Measurements from ENCODE around the gene GRIK5. TPM values are rescaled to one million over a fixed set of nuclear protein-coding genes. Genes with fewer than 3 reads are reported as not detected.

GRIK5 gene
- total RNA-seq, 1 experiment from 2014 or later, result 43.1 TPM

GRCh38 chr19:41997121-41997850 lies 72.7 kb downstream of the GRIK5 start:
- Histone ChIP-seq H3K18ac (ENCODE audit: insufficient read length, low read depth, low read length) (peak overlapping the region; percentile 22), H3K4ac (ENCODE audit: low read depth, low read length) (no peak overlapping the region), H2BK20ac (ENCODE audit: low read depth, low read length, poor library complexity, severe bottlenecking) (no peak overlapping the region), H3K9ac (ENCODE audit: extremely low read depth, insufficient read length, low read length) (no peak overlapping the region), H3K9me3 (ENCODE audit: control insufficient read depth, low read depth, low read length) (no peaks in the 10 kb centered on the region), H4K91ac (ENCODE audit: insufficient read length, low read depth, low read length) (no peak overlapping the region), H3K79me1 (ENCODE audit: insufficient read depth, low read depth, low read length, poor library complexity, severe bottlenecking) (no peaks in the 10 kb centered on the region), H3K79me2 (ENCODE audit: insufficient read depth, low read length) (no peaks in the 10 kb centered on the region), H3K23ac (ENCODE audit: insufficient read length, low read depth, low read length) (no peak overlapping the region), H3K4me2 (ENCODE audit: insufficient read depth, insufficient read length, low read length) (peak overlapping the region; percentile 65), H3K27me3 (ENCODE audit: insufficient read depth, low read length) (peaks cover 28% of the 10 kb centered on the region), H4K20me1 (ENCODE audit: control insufficient read depth, insufficient read depth, insufficient read length) (peaks cover 2% of the 10 kb centered on the region), H4K8ac (replicated peaks; ENCODE audit: insufficient read length, low read depth, low read length) (no peak overlapping the region), H3K14ac (ENCODE audit: insufficient read depth, low read length) (no peak overlapping the region), H3T11ph (ENCODE audit: low read length) (no peak overlapping the region), H2BK15ac (ENCODE audit: low read depth, low read length) (no peak overlapping the region), H2BK5ac (ENCODE audit: insufficient read length, low read length) (no peak overlapping the region), H3K27ac (ENCODE audit: insufficient read length, low read depth, low read length) (no peak overlapping the region), H2BK120ac (ENCODE audit: low read depth, low read length, poor library complexity, severe bottlenecking) (no peak overlapping the region), H2BK12ac (ENCODE audit: insufficient read length, low read depth, low read length) (no peak overlapping the region), H2AFZ (ENCODE audit: low read length) (no peak overlapping the region), H3K56ac (ENCODE audit: insufficient read length, low read depth, low read length) (no peak overlapping the region), H2AK5ac (ENCODE audit: insufficient read length, low read length) (no peak overlapping the region), H3K4me1 (ENCODE audit: insufficient read depth, low read length) (no peaks in the 10 kb centered on the region), H3K23me2 (ENCODE audit: insufficient read length, low read depth, low read length, poor library complexity, severe bottlenecking) (peaks cover 9% of the 10 kb centered on the region), H4K5ac (ENCODE audit: insufficient read length, low read depth, low read length) (no peak overlapping the region)
- Mint-ChIP-seq H3K27me3 (ENCODE audit: low read depth) (peaks cover 90% of the 10 kb centered on the region), H3K4me1 (peaks cover 25 to 48% of the 10 kb centered on the region in 2 experiments), H3K9me3 (peaks cover 0 to 2% of the 10 kb centered on the region in 2 experiments; a peak in 3 of 5 replicates), H3K36me3 (ENCODE audit: insufficient read depth in 1 of 3, low read depth in 3 of 3) (peaks cover 11 to 21% (median 12%) of the 10 kb centered on the region in 3 experiments), H3K4me3 (peak overlapping the region; percentile 52 to 83), H3K27ac (no peak overlapping the region)
- WGBS (ENCODE audit: extremely low coverage, insufficient read length, low lambda C conversion rate), result no CpG with 5 or more reads among the region's 35 CpGs
- no peak for TF ChIP-seq CTCF (conservative IDR thresholded peaks at IDR 0.05)
- DNase-seq, result peak; percentile 81

All from H9 (cell line).